Activated CD8-positive, alpha-beta T cell treated with anti-CD3 and anti-CD28 coated beads for 36 hours (primary cell): Measurements from ENCODE around the gene GFRAL. TPM values are rescaled to one million over a fixed set of nuclear protein-coding genes. Genes with fewer than 3 reads are reported as not detected.

Experiments used
- ATAC-seq: fragments of 200-7000 bp; cut with Tn5 transposase; one replicate; pipeline ENCODE4 v1.10.0; 2021; ENCODE audit warnings: mild to moderate bottlenecking, moderate library complexity
- CTCF ChIA-PET: fragments of 350-600 bp; sonication (Branson Sonifier 250); formaldehyde crosslinking; loops from one replicate; lab custom pipeline; 2021; ENCODE audit warnings: antibody characterized with exemption; lab: Charles Lee
- POLR2A ChIA-PET: fragments of 350-600 bp; sonication (Branson Sonifier 250); formaldehyde crosslinking; loops from one replicate; lab custom pipeline; 2021; ENCODE audit warnings: antibody characterized with exemption; lab: Charles Lee
- DNase-seq: peaks from one replicate; pipeline ENCODE4 v3.0.0-alpha.2; 2020
- H3K27ac Mint-ChIP-seq: one replicate; pipeline ENCODE4 v1.8.0; 2021; ENCODE audit warnings: mild to moderate bottlenecking, mixed read lengths
- H3K27me3 Mint-ChIP-seq: one replicate; pipeline ENCODE4 v1.8.0; 2021; ENCODE audit warnings: mixed read lengths
- H3K36me3 Mint-ChIP-seq: one replicate; pipeline ENCODE4 v1.8.0; 2021; ENCODE audit warnings: low read depth, mixed read lengths
- H3K4me1 Mint-ChIP-seq: one replicate; pipeline ENCODE4 v1.8.0; 2021; ENCODE audit warnings: low read depth, mixed read lengths
- H3K4me3 Mint-ChIP-seq: one replicate; pipeline ENCODE4 v1.8.0; 2021; ENCODE audit warnings: mild to moderate bottlenecking, moderate library complexity, mixed read lengths
- H3K9me3 Mint-ChIP-seq: one replicate; pipeline ENCODE4 v1.8.0; 2021; ENCODE audit warnings: mixed read lengths
- intact Hi-C: fragments of 100-400 bp; cut with micrococcal nuclease; formaldehyde crosslinking; loops from one replicate; pipeline ENCODE4 v1.10.0; 2022
- total RNA-seq, 2 experiments: library from RNA; stranded (reverse); gene quantifications; one replicate each; pipeline ENCODE4 v1.2.3, GENCODE V29; 2021
- TF ChIP-seq, protein P1 (sequence below): fragments of 200-600 bp; IDR thresholded peaks from one replicate; pipeline ENCODE4 v1.8.0; 2022; ENCODE audit warnings: antibody characterized with exemption, mild to moderate bottlenecking

Gene GFRAL
- total RNA-seq, 2 experiments from 2014 or later: not detected

DNA sequence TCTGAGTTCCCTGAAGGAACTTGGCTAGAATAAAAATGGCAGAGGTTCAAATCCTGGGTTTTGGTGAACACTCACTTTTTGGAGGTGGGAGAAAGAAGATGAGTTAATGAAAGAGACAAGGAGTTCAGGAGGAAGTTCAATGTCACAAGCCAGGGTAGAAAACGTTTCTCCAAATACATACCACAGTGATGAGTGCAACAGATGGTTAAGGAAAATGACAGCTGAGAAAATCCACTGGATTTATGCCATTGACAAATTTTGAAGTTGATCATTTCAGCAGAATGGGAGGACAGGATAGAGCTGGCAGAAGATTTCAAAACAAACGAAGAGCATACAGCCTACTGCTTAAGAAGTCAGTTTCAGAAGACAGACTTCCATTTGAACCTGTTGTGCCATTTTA, 122.7 kb downstream of the GFRAL start:
- ATAC-seq: no peak

More for the DNA sequence above, 122.7 kb downstream of the GFRAL start:
- H3K4me1 Mint-ChIP-seq: no peaks in the 10 kb centered on the region
- H3K27me3 Mint-ChIP-seq: no peaks in the 10 kb centered on the region
- peaks cover 8% of the 10 kb centered on the region for H3K9me3 Mint-ChIP-seq
- H3K4me3 Mint-ChIP-seq: no peak overlapping the region
- DNase-seq: no peak
- TF ChIP-seq, protein P1, sequence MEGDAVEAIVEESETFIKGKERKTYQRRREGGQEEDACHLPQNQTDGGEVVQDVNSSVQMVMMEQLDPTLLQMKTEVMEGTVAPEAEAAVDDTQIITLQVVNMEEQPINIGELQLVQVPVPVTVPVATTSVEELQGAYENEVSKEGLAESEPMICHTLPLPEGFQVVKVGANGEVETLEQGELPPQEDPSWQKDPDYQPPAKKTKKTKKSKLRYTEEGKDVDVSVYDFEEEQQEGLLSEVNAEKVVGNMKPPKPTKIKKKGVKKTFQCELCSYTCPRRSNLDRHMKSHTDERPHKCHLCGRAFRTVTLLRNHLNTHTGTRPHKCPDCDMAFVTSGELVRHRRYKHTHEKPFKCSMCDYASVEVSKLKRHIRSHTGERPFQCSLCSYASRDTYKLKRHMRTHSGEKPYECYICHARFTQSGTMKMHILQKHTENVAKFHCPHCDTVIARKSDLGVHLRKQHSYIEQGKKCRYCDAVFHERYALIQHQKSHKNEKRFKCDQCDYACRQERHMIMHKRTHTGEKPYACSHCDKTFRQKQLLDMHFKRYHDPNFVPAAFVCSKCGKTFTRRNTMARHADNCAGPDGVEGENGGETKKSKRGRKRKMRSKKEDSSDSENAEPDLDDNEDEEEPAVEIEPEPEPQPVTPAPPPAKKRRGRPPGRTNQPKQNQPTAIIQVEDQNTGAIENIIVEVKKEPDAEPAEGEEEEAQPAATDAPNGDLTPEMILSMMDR: no peak
- H3K36me3 Mint-ChIP-seq: no peaks in the 10 kb centered on the region
- CTCF ChIA-PET: no interaction called here
- intact Hi-C loops: no loop called here
- POLR2A ChIA-PET: no interaction called here
- no peak overlapping the region for H3K27ac Mint-ChIP-seq

Other genes with a start within 250 kb of the GFRAL start
- not detected for gene HCRTR2, start 153.0 kb upstream of the GFRAL start, total RNA-seq